ENCODE data around the gene CMSS1.
A peak's percentile ranks its signal among the peaks of the same experiment; 100 is the strongest.

The CMSS1 gene

DNA sequence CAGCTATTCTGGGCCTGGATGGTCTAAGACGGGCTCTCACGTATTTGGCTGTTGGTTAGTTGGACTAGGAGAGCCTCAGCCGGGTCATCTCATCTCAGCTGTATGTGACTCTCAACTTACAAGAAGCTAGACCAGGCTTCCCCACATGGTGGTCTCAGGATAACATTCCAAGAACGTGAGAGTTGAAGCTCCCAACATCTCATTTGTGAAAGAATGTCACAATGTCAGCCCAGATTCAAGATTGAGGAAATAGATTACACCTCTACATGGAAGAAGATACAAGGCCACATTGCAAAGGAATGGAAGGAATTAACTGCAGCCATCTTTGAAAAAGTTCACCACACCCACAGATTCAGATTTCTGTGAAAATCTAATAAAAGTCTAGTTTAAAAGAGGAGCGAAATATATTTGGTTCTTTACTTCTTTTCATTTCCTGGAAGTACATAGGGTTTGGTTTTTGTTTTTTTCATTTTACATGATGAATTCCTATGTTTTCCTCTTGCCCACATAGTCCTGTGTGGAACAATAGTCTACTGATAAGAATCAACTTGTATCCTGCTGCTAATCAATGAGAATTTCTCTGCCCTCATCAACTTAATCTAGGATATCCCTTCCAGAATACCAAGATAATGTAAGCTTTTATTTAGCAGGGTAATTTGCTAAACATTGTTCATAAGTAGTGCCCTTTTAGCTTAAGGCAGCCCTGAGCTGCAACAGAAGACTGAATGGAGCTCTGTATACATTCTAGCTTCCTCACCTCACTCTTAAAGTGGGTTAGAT, 116.5 kb downstream of the CMSS1 start:
- DNase-seq = no peak

DNA sequence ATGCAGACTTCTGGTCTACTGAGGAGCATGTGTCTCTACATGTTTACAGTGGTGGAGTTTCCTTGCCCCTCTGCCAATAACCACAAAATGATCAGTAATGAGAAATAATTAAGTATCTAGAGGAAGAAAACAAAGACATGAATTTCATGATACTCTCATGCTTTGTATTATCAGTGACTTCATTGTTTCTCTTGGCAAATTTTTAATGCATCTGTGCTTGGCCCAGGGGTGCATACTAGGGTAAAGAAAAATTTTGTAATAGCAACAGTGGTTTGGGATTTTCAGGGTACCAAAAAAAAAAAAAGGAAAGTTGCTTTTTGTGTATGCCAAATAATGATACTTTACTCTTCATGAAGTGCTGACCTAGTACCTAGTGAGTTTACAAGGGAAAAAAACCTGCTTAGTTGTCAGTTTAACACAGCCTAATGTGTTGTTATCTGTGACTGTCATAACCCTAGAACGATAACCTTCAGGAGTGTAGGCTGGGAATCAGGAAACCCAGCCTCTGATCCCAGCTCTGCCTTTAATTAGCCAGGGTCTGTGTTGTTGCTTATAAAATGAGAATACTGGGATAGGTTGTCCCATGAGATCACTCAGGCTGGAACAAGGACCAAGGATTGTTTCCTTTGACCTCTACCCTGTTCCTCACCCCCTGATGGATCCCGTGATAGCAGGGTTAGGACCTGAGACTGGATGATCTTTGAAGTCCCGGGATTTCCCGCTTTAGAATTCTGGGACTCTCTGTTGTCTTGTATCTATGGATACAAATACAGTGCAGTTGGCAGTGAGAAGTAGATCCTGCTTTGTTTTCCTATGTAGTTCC, 117.5 kb downstream of the CMSS1 start:
- DNase-seq = no peak

DNA sequence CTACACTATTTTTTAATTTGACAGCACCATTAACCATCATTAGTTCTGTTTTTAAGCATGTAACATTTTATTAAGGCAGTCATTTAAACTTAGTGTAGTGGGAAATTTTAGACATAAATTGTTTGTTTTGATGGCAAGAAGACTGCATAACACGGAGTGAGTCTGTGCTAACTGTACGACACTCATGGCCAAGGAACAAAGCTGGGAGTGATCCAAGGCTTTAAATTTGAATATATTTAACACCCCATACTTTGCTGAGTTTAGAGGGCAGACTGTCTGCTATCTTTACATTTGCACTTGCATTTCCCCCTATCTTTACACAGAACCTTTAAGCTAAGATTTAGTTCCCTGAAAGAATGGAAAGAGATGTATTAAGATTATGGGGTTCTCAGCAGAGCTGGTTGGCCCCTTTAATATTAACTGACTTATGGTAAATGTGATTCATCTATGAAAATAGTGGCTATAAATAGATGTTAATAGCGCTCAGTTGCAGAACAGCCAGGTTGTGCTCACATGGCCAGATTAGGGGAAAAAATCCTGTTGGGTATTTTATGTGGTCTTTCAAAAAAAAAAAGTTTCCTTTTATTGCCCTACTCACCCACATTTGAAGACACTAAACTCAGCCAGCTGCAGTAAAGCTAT, 120.7 kb downstream of the CMSS1 start:
- no peak for DNase-seq

DNA sequence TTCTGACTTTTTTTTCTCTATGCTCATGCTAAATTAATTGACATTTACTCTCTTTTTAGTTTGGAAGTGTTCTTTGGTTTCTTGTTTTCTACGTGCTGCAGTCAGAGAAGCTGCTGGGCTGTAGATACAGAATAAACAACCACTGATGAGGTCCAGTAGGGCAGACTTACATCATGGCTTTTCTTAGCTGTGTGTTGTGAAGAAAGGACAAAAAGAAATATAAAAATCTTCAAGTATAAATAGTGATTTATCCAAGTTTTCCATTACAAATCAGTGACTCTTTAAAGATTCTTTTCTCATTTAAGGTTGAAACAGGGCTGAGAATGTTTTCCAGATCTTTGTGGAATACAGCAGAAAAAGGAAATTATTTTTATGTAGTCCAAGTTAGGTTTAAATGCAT, 122.2 kb downstream of the CMSS1 start:
- DNase-seq = no peak

DNA sequence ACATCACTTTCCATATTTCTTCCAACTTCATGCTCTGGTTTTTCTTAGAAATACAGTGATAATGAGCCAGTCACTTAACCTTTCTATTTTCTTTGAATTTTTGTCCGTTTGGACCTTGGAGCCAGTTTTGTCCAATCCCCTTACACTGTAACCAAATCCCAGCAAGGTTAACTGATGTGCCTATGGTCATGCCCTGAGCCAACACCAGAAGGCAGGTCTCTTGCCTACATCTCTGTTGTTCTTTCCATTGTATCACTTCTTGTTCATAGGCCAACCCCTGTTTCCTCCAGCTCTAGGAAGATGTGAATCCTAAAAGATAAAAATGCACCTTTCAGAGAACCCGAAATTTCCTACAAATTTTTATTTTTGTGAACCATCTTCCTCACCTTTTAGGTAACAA, 122.7 kb downstream of the CMSS1 start:
- no peak for DNase-seq

DNA sequence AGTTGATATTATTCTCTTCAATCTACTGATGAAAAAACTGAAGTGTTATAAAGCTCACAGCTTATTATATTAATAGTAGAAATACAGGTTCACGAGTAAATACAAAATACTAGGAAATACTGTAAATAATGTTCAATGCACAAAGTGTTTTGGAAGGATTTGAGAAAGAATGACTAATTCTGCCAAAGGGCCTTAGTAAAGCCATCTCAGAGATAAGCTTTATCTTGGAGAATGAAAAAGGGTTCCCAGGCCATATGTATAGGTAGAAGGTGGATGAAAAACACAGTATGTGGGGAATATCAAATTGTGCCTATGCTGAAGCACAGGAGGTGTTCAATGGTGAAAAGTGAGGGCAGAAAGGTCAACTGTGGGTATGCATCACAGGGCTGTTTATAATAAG, 123.5 kb downstream of the CMSS1 start:
- DNase-seq = no peak

DNA sequence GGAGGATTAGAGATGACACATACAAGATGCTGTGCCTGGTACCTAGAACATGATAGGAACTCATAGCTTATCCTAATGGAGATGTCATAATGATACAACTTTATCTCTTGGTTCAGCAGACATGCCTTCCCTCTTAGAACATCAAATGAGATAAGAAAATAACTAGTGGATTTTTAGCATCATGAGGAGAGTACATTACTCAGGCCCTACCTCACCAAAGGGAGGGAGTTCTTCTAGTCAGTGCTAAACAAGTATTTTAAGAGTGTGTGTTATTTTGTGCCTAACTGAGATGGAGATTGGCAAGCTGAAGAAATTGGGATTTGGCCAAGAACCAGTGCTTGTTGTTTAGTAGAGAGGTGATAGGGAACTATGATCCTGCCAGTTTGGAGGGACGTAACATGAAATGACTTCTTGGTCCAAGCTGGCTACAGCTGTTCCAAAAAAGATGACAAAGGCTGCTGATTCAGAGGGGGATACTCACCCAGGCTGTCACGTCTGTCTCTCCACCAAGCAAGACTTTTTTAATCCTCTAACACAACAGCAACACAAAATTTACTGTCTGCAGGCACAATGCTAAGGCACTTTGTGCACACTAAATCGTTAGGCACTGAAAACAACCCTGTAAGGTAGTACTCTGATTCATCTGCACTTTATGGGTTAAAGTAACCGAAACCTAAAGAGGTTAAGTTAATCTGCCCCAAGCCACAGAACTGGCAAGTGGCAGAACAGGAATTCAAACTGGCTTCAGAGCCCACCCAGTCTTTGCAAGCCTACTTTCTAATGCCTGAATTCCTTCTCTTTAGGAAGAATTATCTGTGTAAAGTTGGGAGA, 126.5 kb downstream of the CMSS1 start:
- peak in 1 of 51 donors; percentile 14 for DNase-seq

DNA sequence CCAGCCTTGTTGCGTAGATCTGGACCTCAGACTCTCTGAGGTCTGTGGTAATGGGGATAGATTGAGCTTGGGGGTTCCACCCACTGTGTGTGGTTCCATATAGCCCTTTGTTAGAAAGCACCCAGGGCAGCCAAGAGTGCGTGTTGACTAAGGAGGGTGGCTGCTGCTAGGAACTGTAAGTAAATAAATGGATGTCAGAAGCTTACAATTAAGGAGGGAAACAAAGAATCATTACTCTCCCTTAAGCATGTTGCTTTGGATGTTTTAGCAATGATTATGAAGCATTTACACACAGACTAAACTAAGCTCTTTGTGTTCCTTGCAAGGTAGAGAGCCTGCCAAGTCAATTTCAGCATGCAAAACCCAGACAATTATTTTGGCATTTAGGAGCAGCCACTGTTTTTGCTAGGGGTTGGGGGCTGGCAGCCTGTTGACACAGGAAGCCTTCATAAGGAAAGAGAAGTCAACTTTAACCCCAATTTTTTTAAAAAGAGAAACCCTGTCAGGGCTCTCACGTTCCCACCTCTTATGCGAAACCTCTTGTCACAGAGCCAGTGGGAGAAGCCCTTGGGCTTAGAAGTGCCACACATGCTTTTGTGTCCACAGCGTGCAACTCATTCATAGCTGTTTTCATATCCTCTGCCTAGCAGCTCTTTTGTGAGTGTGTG, 127.8 kb downstream of the CMSS1 start:
- peak in 1 of 51 donors; percentile 4 for DNase-seq

DNA sequence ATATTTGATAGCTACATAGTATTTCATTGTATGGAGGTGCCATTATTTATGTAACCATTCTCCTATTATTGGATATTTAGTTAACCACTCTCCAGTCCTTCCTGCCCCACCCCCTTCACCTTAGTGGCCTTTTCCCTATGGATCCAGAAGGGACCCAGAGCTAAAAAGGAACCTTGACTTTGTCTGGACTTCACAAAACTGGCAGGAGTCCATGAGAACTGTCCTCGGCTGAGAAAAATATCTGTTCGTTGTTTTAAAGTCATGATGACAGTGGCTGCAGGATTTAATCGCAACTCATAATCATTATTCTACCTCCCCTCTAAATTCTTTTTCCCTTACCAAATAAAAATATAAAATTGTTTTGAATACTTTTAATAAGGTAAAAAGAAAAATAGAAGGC, 129.7 kb downstream of the CMSS1 start:
- no peak for DNase-seq

DNA sequence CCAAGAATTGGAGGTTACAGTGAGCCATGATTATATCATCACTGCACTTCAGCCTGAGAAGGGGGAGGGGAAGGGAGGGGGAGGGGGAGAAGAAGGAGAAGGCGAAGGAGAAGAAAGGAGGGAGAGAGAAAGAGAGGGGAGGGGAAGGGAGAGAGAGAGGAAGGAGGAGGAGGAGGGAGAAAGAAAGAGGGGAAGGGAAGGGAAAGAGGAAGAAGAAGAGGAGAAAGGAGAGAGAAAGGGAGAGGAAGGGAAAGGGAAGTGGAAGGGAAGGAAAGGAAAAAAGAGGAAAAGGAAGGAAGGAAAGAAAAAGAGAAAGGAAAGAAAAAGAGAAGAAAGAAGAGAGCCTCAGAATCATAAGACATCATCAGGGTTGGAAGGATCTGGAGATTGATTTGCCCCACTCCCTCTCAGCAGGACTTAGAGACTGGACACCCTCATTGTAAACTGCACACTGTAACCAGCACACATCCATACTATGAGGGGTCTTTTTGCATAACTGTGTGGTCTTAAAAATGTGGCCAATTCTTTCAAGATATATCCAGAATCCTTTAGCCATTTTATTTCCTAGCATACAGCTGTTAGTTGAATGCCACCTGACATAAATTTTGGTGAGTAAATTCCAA, 130.9 kb downstream of the CMSS1 start:
- DNase-seq = no peak

DNA sequence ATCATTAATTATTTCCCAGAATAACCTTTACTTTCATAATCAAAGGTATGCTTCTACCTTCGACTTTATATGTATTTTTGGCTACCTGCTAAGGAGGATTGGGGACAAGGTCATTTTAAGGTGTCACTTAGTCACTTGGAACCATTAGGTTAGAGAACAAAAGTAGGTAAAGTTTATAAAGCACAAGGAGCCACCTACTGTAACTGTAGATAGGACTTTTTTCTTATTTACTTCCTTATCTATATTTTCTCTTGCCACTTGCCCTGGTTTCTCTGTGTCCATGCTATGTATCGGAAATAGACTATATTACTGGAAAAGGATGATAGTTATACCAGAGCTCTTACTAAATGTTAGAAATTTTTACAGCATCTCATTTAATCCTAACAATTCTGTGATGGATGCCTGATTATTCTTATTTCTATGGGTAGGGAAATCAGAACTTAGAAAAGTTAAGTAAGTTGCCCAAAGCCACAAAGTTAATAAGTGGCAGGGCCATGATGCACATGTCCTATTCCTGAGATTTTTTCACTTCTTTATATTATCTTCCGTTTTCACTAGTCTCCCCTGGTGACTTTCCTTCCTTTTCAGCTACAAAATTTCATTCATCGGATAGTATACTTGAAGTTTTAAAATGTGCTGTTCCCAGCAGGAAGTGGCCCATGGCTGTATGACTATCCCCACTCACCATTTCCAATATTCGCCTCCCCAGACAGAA, 132.5 kb downstream of the CMSS1 start:
- DNase-seq = no peak

DNA sequence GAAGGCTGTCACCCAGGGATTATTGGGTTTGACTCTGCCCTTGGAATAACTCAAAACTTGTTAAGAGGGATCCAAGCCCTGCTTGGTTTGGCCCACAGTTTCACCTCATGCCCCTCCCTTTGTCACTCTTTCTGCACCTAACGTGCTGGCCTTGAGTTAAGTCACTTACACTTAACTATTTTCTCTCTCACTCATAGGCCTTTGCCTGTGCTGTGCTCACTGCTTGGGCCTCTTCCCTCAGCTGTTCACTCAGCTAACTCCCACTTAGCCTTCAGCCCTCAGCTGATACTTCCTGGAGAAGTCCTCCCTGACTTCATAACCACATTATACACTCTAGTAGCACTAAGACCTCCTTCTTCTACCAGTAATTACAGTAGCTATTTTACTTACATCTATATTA, 133.3 kb downstream of the CMSS1 start:
- DNase-seq = no peak

DNA sequence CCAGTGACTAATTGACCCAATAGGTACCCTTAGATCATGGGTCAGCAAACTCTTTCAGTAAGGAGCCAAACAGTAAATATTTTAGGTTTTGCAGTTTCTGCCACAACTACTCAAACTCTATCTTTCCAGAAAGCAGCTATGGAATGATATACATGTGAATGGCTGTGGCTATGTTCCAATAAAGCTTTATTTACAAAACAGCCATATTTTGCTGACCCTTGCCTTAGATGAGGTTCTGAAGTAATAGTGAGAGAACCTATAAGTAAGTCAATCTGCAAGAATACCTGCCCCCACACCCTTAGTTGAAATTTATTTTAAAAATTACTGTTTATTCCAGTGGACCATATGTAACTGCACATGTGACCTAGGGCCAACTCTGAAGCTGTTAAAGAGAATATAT, 134.0 kb downstream of the CMSS1 start:
- DNase-seq = no peak

DNA sequence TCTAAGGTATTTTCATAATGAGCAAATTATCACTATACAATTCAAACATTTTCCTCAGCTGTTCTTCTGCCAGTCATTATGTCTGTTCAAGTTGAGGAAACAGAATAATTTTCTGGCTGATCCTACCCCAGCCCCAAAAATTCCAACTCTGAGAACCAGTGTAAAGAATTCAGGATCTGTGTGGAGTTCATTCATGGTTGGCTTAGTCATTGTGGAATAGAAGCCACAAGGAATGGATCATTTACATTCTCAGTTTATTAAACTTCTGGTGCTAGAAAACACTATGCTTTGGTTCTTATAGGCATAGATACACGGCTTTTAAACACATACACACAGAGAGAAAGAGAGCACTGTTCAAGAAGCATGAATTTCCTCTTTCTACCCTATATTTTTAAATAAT, 134.6 kb downstream of the CMSS1 start:
- no peak for DNase-seq

DNA sequence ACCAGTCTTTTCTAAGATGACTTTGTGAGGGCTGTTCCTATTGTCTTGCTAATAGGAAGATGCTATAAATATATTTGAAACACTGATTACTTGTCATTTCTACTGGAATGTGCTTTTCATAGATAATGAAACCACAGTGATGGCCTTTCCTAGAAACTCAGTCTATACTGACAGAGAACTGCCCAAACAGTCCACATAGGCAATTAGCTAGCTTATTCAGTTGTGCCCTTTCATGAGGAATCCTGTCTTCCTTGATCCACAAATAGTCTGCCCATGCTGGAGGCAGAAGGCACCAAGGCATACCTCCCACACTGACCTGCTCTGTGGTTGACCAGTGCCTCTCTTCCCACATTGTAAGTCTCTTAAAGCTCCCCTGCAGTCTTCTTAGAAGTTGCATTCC, 135.9 kb downstream of the CMSS1 start:
- no peak for DNase-seq

DNA sequence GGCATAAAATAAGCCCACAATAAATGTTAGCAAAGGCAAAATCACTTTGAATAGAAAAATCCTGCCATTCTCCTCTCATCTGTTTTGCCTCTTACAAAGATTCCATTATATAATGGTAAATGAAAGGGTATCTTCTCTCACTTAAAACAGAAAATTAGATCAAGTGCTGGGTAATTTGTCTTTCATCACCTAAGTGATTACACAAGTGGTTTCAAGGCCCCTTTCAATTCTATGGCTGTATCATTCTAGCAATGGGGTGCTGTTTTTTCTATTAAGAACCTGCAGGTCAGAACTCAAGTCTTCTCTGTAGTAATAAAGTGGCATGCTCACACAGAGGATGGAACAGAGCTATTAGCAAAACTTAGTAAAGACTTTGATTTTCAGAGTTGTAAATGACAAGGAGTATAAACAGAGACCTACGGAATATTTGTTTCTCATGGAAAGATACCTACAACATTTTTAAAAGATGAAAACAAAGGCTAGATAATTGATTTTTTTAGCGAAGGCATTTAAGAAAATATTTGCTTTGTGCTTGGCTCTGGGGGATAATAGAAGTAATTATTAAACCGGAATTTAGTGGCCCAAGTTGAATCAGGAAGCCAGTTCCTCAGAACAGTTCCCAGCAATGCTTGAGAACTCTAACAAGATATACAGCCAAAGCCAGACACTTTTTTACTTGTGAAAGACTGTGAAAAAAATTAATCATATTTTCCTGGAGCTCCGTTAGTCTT, 137.4 kb downstream of the CMSS1 start:
- no peak for DNase-seq

DNA sequence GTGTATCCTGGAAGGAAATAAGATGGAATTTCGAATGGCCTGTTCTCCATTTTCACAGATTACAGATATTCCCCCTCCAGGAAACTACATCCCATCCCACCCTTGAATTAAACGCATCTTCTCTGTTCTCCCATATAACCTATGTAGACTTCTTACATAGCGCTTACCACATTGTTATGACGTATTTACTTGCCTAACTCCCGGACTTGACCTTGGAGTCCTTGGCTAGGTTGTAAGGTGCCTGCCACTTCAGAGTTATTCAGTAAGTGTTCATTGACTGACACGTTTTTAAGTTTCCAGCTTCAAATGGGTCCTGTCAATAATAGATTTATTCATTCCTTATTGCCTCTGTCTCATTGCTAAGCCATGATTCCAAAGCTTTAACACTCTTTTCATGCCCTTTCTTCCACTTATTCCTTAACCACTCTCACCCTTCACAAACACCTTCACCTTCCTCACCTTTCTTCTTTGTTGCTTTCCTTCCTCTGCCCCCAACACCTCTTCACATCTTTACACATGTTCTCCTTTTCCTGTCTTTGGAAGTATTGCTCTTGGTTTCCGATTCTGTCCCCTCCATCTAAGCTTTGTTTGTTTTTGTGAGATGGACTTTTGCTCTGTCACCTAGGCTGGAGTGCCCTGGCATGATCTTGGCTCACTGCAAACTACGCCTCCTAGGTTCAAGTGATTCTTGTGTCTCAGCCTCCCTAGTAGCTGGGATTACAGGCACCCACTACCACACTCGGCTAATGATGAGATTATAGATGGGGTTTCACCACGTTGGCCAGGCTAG, 138.3 kb downstream of the CMSS1 start:
- DNase-seq = no peak

DNA sequence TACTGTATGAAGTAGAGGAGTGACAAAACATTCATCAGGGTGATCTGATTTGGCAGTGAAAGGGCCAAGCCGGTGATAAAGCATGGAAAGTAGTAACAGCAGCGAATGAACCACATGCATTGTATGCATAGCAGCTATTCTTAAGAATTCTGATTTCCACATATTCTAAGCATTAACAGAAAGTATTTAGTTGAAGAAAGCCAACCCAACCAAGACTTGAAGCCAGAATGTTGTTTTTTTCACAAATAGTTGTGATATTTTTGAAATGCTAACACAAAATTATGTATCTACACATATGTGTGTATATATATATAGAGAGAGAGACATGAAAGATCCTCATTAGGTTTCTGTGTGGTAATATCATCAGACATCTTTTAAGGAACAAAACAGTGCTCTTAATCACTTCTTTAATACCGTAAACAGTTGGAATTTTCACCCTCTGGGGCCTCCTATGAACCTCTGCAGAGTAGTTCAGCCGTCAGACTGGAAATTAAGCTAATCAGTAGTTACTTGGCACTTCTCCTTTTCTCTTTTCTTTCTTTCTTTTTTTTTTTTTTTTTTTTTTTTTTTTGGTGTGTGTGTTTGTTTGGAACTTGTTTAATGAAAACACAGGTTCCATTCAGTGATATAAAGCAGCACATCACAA, 139.6 kb downstream of the CMSS1 start:
- no peak for DNase-seq
